ENCODE results near the gene GNA14. TPM values are rescaled to one million over a fixed set of nuclear protein-coding genes. Genes with fewer than 3 reads are reported as not detected.
"Not testable (repeated sequence)": the region's sequence is repeated elsewhere in the genome, so short reads cannot be mapped to it uniquely, and the experiment has no call there.

GNA14 gene
- total and polyA plus RNA-seq, 2 donors (not counting 3 experiments of a cell fraction or from before 2014, with no cell fraction given): 2.1 to 3.3 TPM

- CTCF ChIA-PET: interaction anchor here (1.2 kb wide), 1 partner anchor 23 kb away, joined by 5 read pairs; no protein-coding TSS in a partner anchor
- FAIRE-seq (no peak), DNase-seq (ENCODE audit: low read depth, low spot score) (no peak)
- intact Hi-C loops (cut with micrococcal nuclease): no loop called here
- Histone ChIP-seq H3K79me2 (ENCODE audit: control insufficient read depth, insufficient read depth, low read length) (no peaks in the 10 kb centered on the region), H3K9me3 (replicated peaks; ENCODE audit: control insufficient read depth, insufficient read depth, low read length) (no peaks in the 10 kb centered on the region), H3K4me1 (ENCODE audit: control insufficient read depth, extremely low read depth, insufficient read depth, low read length) (peaks cover 7% of the 10 kb centered on the region), H4K20me1 (replicated peaks; ENCODE audit: control insufficient read depth, extremely low read depth, insufficient read depth, low read length) (no peaks in the 10 kb centered on the region), H3K9ac (replicated peaks; ENCODE audit: extremely low read depth, insufficient read depth, low read length) (no peak overlapping the region), H3K27ac (ENCODE audit: insufficient read depth, low read depth, low read length) (no peak overlapping the region), H3K36me3 (ENCODE audit: control insufficient read depth in 2 of 2, extremely low read depth in 1 of 2, insufficient read depth in 2 of 2, low read length in 2 of 2) (no peaks in the 10 kb centered on the region), H2AFZ (ENCODE audit: low read depth, low read length) (no peak overlapping the region), H3K27me3 (ENCODE audit: control insufficient read depth in 2 of 2, insufficient read depth in 2 of 2, low read length in 2 of 2) (no peaks in the 10 kb centered on the region), H3K4me2 (ENCODE audit: insufficient read depth, low read length) (no peak overlapping the region), H3K9me1 (replicated peaks; ENCODE audit: control insufficient read depth, extremely low read depth, insufficient read depth, low read length) (no peaks in the 10 kb centered on the region), H3K4me3 (replicated peaks in 1 of 3; ENCODE audit: insufficient read depth in 1 of 3, low read depth in 1 of 3, low read length in 3 of 3) (no peak overlapping the region)
- POLR2A ChIA-PET: no interaction called here
- BruUV-seq (replicated peaks): no TSS peak
- TF ChIP-seq EZH2 (IDR thresholded peaks at IDR 0.05; ENCODE audit: borderline replicate concordance, low read depth, low read length, severe bottlenecking): no peak
- no peak for TF ChIP-seq POLR2AphosphoS5 (IDR thresholded peaks at IDR 0.05; ENCODE audit: insufficient read depth, low read depth, low read length)
- no peak for TF ChIP-seq MYC (IDR thresholded peaks at IDR 0.05; ENCODE audit: low read depth, low read length)
- no peak for TF ChIP-seq GATA2 (IDR thresholded peaks at IDR 0.05; ENCODE audit: insufficient read depth, insufficient read length, low read depth, low read length)
- TF ChIP-seq POLR2A (IDR thresholded peaks at IDR 0.05; ENCODE audit: low read depth, low read length): no peak
- TF ChIP-seq, protein P1, sequence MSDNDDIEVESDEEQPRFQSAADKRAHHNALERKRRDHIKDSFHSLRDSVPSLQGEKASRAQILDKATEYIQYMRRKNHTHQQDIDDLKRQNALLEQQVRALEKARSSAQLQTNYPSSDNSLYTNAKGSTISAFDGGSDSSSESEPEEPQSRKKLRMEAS (IDR thresholded peaks at IDR 0.05; ENCODE audit: insufficient read depth, insufficient read length): no peak
- TF ChIP-seq, protein P2, sequence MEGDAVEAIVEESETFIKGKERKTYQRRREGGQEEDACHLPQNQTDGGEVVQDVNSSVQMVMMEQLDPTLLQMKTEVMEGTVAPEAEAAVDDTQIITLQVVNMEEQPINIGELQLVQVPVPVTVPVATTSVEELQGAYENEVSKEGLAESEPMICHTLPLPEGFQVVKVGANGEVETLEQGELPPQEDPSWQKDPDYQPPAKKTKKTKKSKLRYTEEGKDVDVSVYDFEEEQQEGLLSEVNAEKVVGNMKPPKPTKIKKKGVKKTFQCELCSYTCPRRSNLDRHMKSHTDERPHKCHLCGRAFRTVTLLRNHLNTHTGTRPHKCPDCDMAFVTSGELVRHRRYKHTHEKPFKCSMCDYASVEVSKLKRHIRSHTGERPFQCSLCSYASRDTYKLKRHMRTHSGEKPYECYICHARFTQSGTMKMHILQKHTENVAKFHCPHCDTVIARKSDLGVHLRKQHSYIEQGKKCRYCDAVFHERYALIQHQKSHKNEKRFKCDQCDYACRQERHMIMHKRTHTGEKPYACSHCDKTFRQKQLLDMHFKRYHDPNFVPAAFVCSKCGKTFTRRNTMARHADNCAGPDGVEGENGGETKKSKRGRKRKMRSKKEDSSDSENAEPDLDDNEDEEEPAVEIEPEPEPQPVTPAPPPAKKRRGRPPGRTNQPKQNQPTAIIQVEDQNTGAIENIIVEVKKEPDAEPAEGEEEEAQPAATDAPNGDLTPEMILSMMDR (IDR thresholded peaks at IDR 0.05; ENCODE audit: extremely low read depth in 1 of 2, insufficient read depth in 1 of 2, low read depth in 1 of 2, low read length in 2 of 2): no peak
- no peak for TF ChIP-seq JUN (IDR thresholded peaks at IDR 0.05; ENCODE audit: borderline replicate concordance, insufficient read depth, insufficient read length, low read depth)
- TF ChIP-seq FOS (IDR thresholded peaks at IDR 0.05; ENCODE audit: borderline replicate concordance, insufficient read depth, low read length): no peak
- dilution Hi-C loops (cut with MboI; ENCODE audit: extremely low pct_ligation_motif_present, low sequenced_read_pairs): no loop called here
Measured at GRCh38 chr9:77399964-77400363, 248.2 kb downstream of the GNA14 start.

- CTCF ChIA-PET: interaction anchor here (1.0 to 1.2 kb wide), 2 partner anchors 10 to 22 kb away, joined by 4 to 5 read pairs; no protein-coding TSS in a partner anchor
- BruUV-seq (replicated peaks); H2AFZ ChIP-seq (ENCODE audit: low read depth, low read length); H3K36me3 ChIP-seq (ENCODE audit: control insufficient read depth in 2 of 2, extremely low read depth in 1 of 2, insufficient read depth in 2 of 2, low read length in 2 of 2); FAIRE-seq; dilution Hi-C loops (cut with MboI; ENCODE audit: extremely low pct_ligation_motif_present, low sequenced_read_pairs); H3K9me1 ChIP-seq (replicated peaks; ENCODE audit: control insufficient read depth, extremely low read depth, insufficient read depth, low read length); H3K9ac ChIP-seq (replicated peaks; ENCODE audit: extremely low read depth, insufficient read depth, low read length); H4K20me1 ChIP-seq (replicated peaks; ENCODE audit: control insufficient read depth, extremely low read depth, insufficient read depth, low read length); POLR2A ChIA-PET; intact Hi-C loops (cut with micrococcal nuclease); H3K4me2 ChIP-seq (ENCODE audit: insufficient read depth, low read length); H3K27me3 ChIP-seq (ENCODE audit: control insufficient read depth in 2 of 2, insufficient read depth in 2 of 2, low read length in 2 of 2); H3K27ac ChIP-seq (ENCODE audit: insufficient read depth, low read depth, low read length); H3K79me2 ChIP-seq (ENCODE audit: control insufficient read depth, insufficient read depth, low read length); H3K4me1 ChIP-seq (ENCODE audit: control insufficient read depth, extremely low read depth, insufficient read depth, low read length); H3K4me3 ChIP-seq (replicated peaks in 1 of 3; ENCODE audit: insufficient read depth in 1 of 3, low read depth in 1 of 3, low read length in 3 of 3); H3K9me3 ChIP-seq (replicated peaks; ENCODE audit: control insufficient read depth, insufficient read depth, low read length): not testable (repeated sequence)
- peak; percentile 46 for DNase-seq (ENCODE audit: low read depth, low spot score)
Measured at GRCh38 chr9:77398581-77398980, 249.5 kb downstream of the GNA14 start.
